Epithelial cell of proximal tubule (primary cell): Measurements from ENCODE around the gene CSPG4. TPM values are rescaled to one million over a fixed set of nuclear protein-coding genes. Genes with fewer than 3 reads are reported as not detected.

Experiments used
- DNase-seq: peaks from one replicate; pipeline ENCODE4 v3.0.0-alpha.2; 2011; ENCODE audit warnings: low read depth
- H3K4me3 ChIP-seq: 2 replicates; pipeline ENCODE4 v1.5.1; 2011; ENCODE audit warnings: low read depth, mild to moderate bottlenecking, low read length
- CTCF ChIP-seq: conservative IDR thresholded peaks from 2 replicates; pipeline ENCODE4 v1.5.1; 2012; ENCODE audit warnings: low read depth, mild to moderate bottlenecking, low read length
- total RNA-seq: library from RNA; depleted of rRNA; stranded (reverse); fragments of >200 nt; gene quantifications from 2 replicates; pipeline ENCODE4 v1.2.3, GENCODE V29; 2015

The CSPG4 gene
- total RNA-seq, 1 donor from 2014 or later: 2.1 TPM

DNA sequence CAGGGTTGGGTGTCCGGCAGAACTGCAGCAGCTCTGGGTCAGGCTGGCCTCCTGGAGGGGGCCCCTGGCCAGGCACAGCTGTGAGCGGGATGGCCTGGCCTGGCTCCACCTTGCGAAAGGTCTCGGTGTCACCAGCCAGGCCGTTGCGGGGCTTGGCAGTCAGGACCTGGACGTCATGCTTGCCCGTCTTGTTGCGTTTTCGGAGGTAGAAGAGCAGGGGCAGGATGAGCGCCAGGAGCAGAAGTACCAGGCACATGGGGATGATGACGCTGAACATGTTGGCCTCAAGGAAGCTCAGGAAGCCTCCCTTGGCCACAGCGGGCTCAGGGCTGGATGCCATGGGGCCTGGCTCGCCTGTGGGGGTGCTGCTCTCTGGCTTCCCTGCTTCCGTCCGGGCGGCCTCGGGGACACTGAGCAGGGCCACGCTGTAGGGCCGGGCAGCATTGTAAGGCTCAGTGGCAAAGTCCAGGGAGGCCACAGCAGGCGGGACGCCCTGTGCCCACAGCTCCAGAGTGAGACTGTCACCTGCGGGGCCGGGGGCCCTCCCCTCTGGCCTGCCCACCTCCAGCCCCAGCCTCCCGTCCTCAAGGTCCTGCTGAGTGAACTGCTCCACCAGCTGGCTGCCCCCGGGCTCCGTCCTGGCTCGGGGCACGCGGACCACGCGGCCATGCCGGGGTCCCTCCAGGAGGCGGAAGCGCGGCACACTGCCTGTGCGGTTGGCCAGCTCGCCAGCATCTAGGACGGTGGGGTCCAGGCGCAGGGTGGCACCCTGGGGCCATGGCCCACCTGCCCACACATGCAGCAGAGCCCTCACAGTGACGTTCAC is 36.9 kb downstream of the CSPG4 start:
- H3K4me3 ChIP-seq: no peak overlapping the region
- TF ChIP-seq CTCF: no peak
- no peak for DNase-seq

DNA sequence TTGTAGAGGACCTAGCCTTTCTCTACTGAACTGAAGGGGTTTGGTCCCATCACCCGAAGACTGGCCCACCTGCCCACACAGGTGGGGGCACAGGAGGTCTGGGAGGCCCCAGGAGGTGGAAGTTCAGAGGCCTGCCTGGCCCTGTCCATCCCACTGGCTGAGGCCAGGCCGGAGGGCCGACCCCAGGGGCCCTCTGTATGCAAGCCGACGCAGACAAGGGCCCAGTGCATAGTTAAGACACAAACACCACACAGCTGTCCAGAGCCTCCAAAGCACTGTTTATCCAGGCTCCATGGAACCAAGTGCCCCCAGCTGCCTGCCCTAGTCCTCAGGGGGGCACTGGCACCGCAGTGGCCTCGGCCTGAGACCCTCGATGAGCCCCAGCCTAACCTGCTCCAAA is 38.3 kb downstream of the CSPG4 start:
- no peak overlapping the region for H3K4me3 ChIP-seq
- TF ChIP-seq CTCF: no peak
- DNase-seq: no peak

- no peak for DNase-seq
Measured at GRCh38 chr15:75673426-75674235, 39.0 kb downstream of the CSPG4 start.

DNA sequence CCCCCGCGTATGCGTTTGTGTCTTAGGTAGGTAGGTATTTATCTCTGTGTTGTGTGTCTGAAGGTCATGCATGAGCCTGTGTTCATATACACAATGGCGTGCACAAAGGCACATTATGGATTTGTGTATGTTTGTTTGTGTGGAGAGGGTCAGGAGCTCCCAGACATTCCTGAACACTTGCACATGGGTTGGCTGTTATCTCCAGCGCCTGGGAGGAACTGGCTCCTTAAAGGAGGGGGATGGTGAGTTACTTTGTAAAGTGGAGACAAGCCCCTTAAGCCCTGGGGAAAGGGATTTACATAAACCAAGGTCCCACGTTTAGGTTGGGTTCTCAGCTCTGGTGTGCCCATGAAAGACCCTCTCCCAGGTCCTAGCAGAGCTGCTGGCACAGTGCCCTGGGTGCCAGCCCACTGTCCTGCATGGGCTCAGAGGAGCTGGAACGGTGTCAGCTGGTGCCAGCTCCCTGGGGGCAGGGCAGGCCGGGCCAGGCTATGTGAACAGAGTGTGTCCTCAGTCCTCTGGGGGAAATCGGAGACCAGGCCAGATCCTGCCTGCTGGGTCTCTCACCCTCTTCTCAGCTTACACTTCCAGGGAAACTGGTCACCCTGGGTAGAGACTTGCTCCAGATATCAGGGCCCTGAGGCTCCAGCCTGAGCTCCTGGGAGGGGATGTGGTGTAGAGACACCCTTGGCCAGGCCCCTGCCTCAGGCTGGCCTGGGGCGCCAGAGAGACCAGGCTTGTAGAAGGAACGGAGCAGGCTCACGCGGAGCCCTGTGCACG is 39.8 kb downstream of the CSPG4 start:
- DNase-seq: no peak
- no peak overlapping the region for H3K4me3 ChIP-seq
- no peak for TF ChIP-seq CTCF

More at GRCh38 chr15:75673426-75674235, 39.0 kb downstream of the CSPG4 start:
- no peak overlapping the region for H3K4me3 ChIP-seq
- no peak for TF ChIP-seq CTCF

GRCh38 chr15:75671730-75672602 is 40.7 kb downstream of the CSPG4 start:
- no peak overlapping the region for H3K4me3 ChIP-seq
- TF ChIP-seq CTCF: no peak
- no peak for DNase-seq

- no peak overlapping the region for H3K4me3 ChIP-seq
- DNase-seq: no peak
- TF ChIP-seq CTCF: no peak
Measured at GRCh38 chr15:75669879-75670212, 42.8 kb downstream of the CSPG4 start.
